Measurements from ENCODE around the gene NIPAL1.

The NIPAL1 gene

DNA sequence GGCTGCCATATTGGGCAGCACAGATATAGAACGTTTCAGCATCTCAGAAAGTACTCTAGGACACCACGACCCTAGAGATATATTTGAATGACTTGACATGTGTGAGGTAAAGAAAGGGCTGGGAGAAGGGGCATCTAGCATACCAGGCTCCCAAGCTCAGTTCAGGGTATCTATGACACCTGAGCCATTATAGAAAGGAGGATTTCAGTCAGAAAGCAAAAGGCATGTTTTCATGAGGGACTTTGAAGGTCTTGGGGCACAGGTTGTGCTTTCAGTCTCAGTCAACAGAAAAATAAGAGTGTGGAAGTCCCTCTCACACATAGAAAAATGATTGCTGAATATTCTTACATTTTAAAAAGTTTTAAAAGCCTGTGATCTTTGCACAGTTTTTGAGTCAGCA lies 51.6 kb downstream of the NIPAL1 start:
- no peak for DNase-seq

DNA sequence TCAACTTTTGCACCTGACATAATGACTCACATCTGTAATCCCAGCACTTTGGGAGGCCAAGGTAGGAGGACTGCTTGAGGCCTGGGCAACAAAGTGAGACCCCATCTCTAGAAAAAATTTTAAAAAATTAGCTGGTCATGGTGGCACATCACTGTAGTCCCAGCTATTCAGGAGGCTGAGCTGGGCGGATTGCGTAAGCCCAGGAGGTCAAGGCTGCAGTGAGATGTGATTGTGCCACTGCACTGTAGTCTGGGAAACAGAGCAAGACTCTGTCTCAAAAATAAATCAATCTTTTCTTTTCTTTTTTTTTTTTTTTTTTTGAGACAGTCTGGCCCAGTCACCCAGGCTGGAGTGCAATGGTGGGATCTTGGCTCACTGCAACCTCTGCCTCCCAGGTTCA lies 52.5 kb downstream of the NIPAL1 start:
- DNase-seq: no peak

DNA sequence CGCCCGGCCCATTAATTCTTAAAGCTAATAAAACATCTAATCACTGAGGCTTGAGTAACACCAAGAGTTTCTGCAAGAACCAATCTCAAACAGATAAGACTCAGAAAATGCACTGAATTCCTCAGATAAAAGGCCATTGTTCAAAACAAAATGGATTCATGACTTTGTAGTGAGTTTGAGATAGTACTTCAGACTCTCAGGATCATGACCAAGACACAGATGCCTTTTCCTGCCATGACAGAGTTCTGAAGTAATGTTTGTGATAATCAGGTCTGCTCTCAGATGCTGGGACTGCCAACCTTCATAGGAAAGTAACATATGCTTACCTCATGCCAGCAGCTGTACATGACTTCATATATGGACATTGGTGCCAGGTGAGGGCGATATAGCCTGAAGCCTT lies 54.6 kb downstream of the NIPAL1 start:
- DNase-seq: no peak

- no peak for DNase-seq
Measured at GRCh38 chr4:48073567-48074103, 57.1 kb downstream of the NIPAL1 start.

GRCh38 chr4:48074657-48075056 lies 58.1 kb downstream of the NIPAL1 start:
- no peak for DNase-seq

- no peak for DNase-seq
Measured at GRCh38 chr4:48078425-48078824, 61.9 kb downstream of the NIPAL1 start.

GRCh38 chr4:48078862-48079655 lies 62.5 kb downstream of the NIPAL1 start:
- no peak for DNase-seq

DNA sequence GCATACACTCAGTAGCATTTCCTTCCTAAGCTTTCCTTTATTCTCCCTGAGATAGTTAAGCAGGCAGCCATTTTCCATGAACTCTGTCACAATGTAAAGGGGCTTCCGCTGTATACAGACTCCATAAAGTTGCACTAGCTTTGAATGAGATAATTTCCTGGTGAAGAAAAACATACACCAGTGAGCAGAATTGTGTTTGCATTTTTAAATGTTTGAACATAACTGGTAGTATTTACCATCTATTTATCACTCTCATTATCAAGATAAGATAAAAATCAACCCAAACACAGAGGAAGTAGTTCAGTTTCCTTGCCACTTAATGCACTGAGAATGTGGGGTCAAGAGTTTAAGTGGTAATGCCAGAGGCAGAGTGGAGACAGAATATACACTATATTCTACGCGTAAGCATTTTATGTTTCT lies 63.4 kb downstream of the NIPAL1 start:
- no peak for DNase-seq

GRCh38 chr4:48081196-48081595 lies 64.6 kb downstream of the NIPAL1 start:
- no peak for DNase-seq

DNA sequence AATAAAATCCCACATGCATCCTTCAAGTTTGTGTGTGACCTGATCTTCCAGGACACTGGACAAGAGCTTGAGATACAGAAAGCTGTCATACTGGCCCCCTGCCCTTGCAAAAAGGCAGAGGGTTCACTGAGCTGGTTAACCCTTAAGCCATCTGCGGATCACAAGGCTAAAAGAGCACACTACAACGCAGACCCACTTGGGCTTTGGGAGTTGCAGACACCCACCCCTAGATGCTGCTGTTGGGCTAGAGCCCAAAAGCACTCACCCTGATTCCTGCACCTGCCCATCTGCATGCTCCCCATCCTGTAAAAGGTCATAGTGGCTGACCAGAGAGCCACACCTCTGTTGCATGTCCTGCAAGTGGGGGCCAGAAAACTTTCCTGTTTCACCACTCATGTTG lies 66.4 kb downstream of the NIPAL1 start:
- no peak for DNase-seq

DNA sequence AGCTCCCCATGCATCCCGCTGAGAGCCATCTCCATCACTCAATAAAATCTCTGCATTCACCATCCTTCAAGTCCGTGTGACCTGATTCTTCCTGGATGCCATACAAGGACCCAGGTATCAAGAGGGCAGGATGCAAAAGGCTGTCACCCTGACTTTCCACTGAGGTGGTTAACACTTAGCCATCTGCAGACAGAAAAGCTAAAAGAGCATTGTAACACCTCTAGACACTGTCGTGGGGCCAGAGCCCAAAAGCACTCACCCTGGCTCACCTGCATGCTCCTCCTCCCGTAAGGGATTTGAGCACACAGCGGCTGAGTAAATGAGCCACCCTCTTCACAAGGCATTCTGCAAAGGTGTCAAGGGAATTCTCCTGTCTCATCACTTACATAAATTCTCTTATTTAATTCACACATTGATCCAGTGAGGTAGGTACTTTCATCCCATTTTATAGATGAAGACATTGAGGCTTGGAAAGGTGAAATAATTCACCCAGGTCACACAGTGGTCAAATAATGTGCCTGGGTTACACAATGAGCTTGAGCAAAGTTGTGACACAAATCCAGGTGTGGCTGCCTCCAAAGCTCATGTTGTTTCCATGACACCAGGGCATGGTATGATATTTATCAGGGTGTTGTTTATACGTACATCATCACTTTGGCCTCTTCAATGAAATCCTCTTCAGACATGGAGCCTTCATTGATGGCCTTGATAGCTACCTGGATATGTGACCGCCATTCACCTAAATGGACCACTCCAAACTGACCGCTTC lies 69.4 kb downstream of the NIPAL1 start:
- DNase-seq: no peak

All from activated CD4-positive, alpha-beta T cell treated with anti-CD3 and anti-CD28 coated beads, Interleukin-2, Interleukin-6, amounts not matched to agents 100 ng/mL and 50 ng/mL, durations not matched to agents 16 hours and 8 hours (primary cell).